KMS-11 (cell line): ENCODE data around the gene ADIPOR2.

ENCODE experiments used
- H2AFZ ChIP-seq: fragments of 200-600 bp; sonication (generic); 2 replicates; pipeline ENCODE4 v1.6.1; 2016; ENCODE audit warnings: antibody characterized with exemption, mixed run types, low read depth
- H3K27ac ChIP-seq: fragments of 200-600 bp; sonication (generic); 2 replicates; pipeline ENCODE4 v1.6.1; 2016; ENCODE audit warnings: mild to moderate bottlenecking, mixed run types
- H3K27me3 ChIP-seq: fragments of 200-600 bp; sonication (generic); 2 replicates; pipeline ENCODE4 v1.6.1; 2017; ENCODE audit warnings: mild to moderate bottlenecking, low read depth, mixed run types, moderate library complexity; ENCODE audit not compliant: insufficient read depth
- H3K36me3 ChIP-seq: fragments of 200-600 bp; sonication (generic); 2 replicates; pipeline ENCODE4 v1.6.1; 2017; ENCODE audit warnings: mild to moderate bottlenecking, mixed run types; ENCODE audit not compliant: insufficient read depth
- H3K4me1 ChIP-seq: fragments of 200-600 bp; sonication (generic); 2 replicates; pipeline ENCODE4 v1.6.1; 2016; ENCODE audit warnings: mild to moderate bottlenecking, low read depth, mixed run types; ENCODE audit not compliant: poor library complexity, severe bottlenecking
- H3K4me2 ChIP-seq: fragments of 200-600 bp; sonication (generic); 2 replicates; pipeline ENCODE4 v1.7.0; 2016; ENCODE audit warnings: mild to moderate bottlenecking, mixed run types
- H3K4me3 ChIP-seq: fragments of 200-600 bp; sonication (generic); IDR thresholded peaks from 2 replicates; pipeline ENCODE4 v1.6.1; 2017; ENCODE audit warnings: low read depth, low read length, mixed read lengths; ENCODE audit not compliant: insufficient read depth
- H3K79me2 ChIP-seq: fragments of 200-600 bp; sonication (generic); 2 replicates; pipeline ENCODE4 v1.6.1; 2016; ENCODE audit warnings: low read depth, mixed run types; ENCODE audit not compliant: insufficient read depth
- H3K9ac ChIP-seq: fragments of 200-600 bp; sonication (generic); 2 replicates; pipeline ENCODE4 v1.6.1; 2016; ENCODE audit warnings: mild to moderate bottlenecking, mixed run types
- H4K20me1 ChIP-seq: fragments of 200-600 bp; sonication (generic); 2 replicates; pipeline ENCODE4 v1.6.1; 2016; ENCODE audit warnings: mild to moderate bottlenecking, mixed run types; ENCODE audit not compliant: insufficient read depth
- CTCF ChIP-seq: fragments of 200-600 bp; sonication (generic); conservative IDR thresholded peaks from 2 replicates; pipeline ENCODE4 v1.6.1; 2017; ENCODE audit warnings: low read depth, mild to moderate bottlenecking, antibody characterized with exemption, low read length, moderate library complexity, mixed read lengths

ADIPOR2 gene

GRCh38 chr12:1750300-1750699, 59.4 kb downstream of the ADIPOR2 start:
- no peaks in the 10 kb centered on the region for H4K20me1 ChIP-seq
- no peak overlapping the region for H3K4me2 ChIP-seq
- peaks cover 4% of the 10 kb centered on the region; the same call in 1 of the 2 replicates for H3K79me2 ChIP-seq
- no peak overlapping the region for H3K27ac ChIP-seq
- H2AFZ ChIP-seq, result no peak overlapping the region
- no peak overlapping the region for H3K9ac ChIP-seq
- H3K27me3 ChIP-seq, result no peaks in the 10 kb centered on the region
- no peak overlapping the region for H3K4me3 ChIP-seq
- no peak for TF ChIP-seq CTCF
- no peaks in the 10 kb centered on the region for H3K36me3 ChIP-seq
- no peaks in the 10 kb centered on the region for H3K4me1 ChIP-seq

GRCh38 chr12:1758376-1758775, 67.5 kb downstream of the ADIPOR2 start:
- H3K4me1 ChIP-seq, result no peaks in the 10 kb centered on the region
- H3K9ac ChIP-seq, result no peak overlapping the region
- H3K27ac ChIP-seq, result no peak overlapping the region
- no peaks in the 10 kb centered on the region for H4K20me1 ChIP-seq
- 0 out of 2 replicates have a peak, but pooled peaks cover under 1% of the 10 kb centered on the region for H3K79me2 ChIP-seq
- H3K4me3 ChIP-seq, result no peak overlapping the region
- no peak overlapping the region for H2AFZ ChIP-seq
- no peak overlapping the region for H3K4me2 ChIP-seq
- H3K27me3 ChIP-seq, result no peaks in the 10 kb centered on the region
- H3K36me3 ChIP-seq, result no peaks in the 10 kb centered on the region
- TF ChIP-seq CTCF, result no peak

GRCh38 chr12:1758887-1759286, 68.0 kb downstream of the ADIPOR2 start:
- Histone ChIP-seq H3K27ac (no peak overlapping the region), H3K4me1 (no peaks in the 10 kb centered on the region), H3K9ac (no peak overlapping the region), H3K27me3 (no peaks in the 10 kb centered on the region), H2AFZ (no peak overlapping the region), H4K20me1 (no peaks in the 10 kb centered on the region), H3K4me3 (no peak overlapping the region), H3K4me2 (no peak overlapping the region), H3K79me2 (no peaks in the 10 kb centered on the region), H3K36me3 (no peaks in the 10 kb centered on the region)
- no peak for TF ChIP-seq CTCF

- Histone ChIP-seq H3K9ac (no peak overlapping the region), H3K79me2 (no peaks in the 10 kb centered on the region), H3K4me3 (no peak overlapping the region), H3K4me2 (no peak overlapping the region), H3K36me3 (no peaks in the 10 kb centered on the region), H4K20me1 (no peaks in the 10 kb centered on the region), H3K4me1 (no peaks in the 10 kb centered on the region), H2AFZ (no peak overlapping the region), H3K27me3 (no peaks in the 10 kb centered on the region), H3K27ac (no peak overlapping the region)
- no peak for TF ChIP-seq CTCF
Measured at GRCh38 chr12:1760566-1761382, 69.9 kb downstream of the ADIPOR2 start.
